SJSA1 (cell line): ENCODE measurements around the gene RUBCNL. TPM values are rescaled to one million over a fixed set of nuclear protein-coding genes. Genes with fewer than 3 reads are reported as not detected.

ENCODE experiments used
- DNase-seq, 2 experiments: peaks; one replicate each; pipeline ENCODE4 v3.0.0-alpha.2; 2015 to 2020; ENCODE audit warnings: low spot score in 2 of 2, low read depth in 1 of 2
- H3K27ac ChIP-seq: fragments of 250-450 bp; sonication (Bioruptor Pico); 2 replicates; pipeline ENCODE4 v1.5.1; 2020; ENCODE audit warnings: mild to moderate bottlenecking, moderate library complexity
- H3K27me3 ChIP-seq: fragments of 250-450 bp; sonication (Bioruptor Pico); replicated peaks from 2 replicates; pipeline ENCODE4 v1.5.1; 2020; ENCODE audit warnings: mild to moderate bottlenecking, moderate library complexity
- H3K36me3 ChIP-seq: fragments of 250-450 bp; sonication (Bioruptor Pico); 2 replicates; pipeline ENCODE4 v1.5.1; 2020; ENCODE audit warnings: mild to moderate bottlenecking
- H3K4me1 ChIP-seq: fragments of 250-450 bp; sonication (Bioruptor Pico); replicated peaks from 2 replicates; pipeline ENCODE4 v1.6.1; 2021; ENCODE audit warnings: mild to moderate bottlenecking
- H3K4me3 ChIP-seq: fragments of 250-450 bp; sonication (Bioruptor Pico); 2 replicates; pipeline ENCODE4 v1.5.1; 2020; ENCODE audit warnings: mild to moderate bottlenecking
- H3K9me3 ChIP-seq: fragments of 250-450 bp; sonication (Bioruptor Pico); replicated peaks from 2 replicates; pipeline ENCODE4 v1.5.1; 2020; ENCODE audit warnings: mild to moderate bottlenecking
- total RNA-seq: library from RNA; depleted of rRNA; stranded (reverse); fragments of >200 nt; shearing (Covaris generic); gene quantifications from 2 replicates; pipeline ENCODE4 v1.2.3, GENCODE V29; 2014

RUBCNL gene
- total RNA-seq, 1 experiment from 2014 or later = 0.21 TPM

- H3K27ac ChIP-seq = no peak overlapping the region
- H3K27me3 ChIP-seq = no peaks in the 10 kb centered on the region
- no peaks in the 10 kb centered on the region for H3K36me3 ChIP-seq
- no peak for DNase-seq
- peaks cover 13% of the 10 kb centered on the region for H3K4me1 ChIP-seq
- no peak overlapping the region for H3K4me3 ChIP-seq
- no peaks in the 10 kb centered on the region for H3K9me3 ChIP-seq
Observed at GRCh38 chr13:46360604-46361003, 26.4 kb downstream of the RUBCNL start.

DNA sequence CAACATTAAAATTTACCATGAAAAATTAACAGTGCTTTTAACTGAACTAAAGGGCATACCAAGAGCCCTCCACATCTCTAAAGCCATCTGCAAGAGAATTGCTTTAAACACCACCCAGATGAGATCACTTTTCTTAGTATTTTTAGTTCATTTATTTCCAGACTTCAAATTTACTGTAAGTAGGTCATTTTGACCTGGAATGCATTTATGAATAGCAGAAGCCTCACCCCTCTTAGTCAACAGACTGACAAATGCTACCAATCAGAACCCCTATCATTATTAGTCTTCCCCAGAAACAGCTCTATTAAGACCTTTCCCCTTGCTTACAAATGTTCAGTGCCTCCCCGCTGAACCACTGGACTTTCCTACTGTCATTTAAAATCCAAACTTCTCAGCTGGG is 27.3 kb downstream of the RUBCNL start:
- H3K27me3 ChIP-seq = no peaks in the 10 kb centered on the region
- no peaks in the 10 kb centered on the region for H3K9me3 ChIP-seq
- no peak overlapping the region for H3K4me3 ChIP-seq
- H3K36me3 ChIP-seq = no peaks in the 10 kb centered on the region
- no peak for DNase-seq
- peaks cover 20% of the 10 kb centered on the region for H3K4me1 ChIP-seq
- no peak overlapping the region for H3K27ac ChIP-seq

GRCh38 chr13:46355901-46356590 is 31.0 kb downstream of the RUBCNL start:
- no peaks in the 10 kb centered on the region for H3K36me3 ChIP-seq
- H3K4me1 ChIP-seq = peaks cover 16% of the 10 kb centered on the region
- no peak for DNase-seq
- H3K9me3 ChIP-seq = peaks cover 6% of the 10 kb centered on the region; the same call in 1 of the 2 replicates
- H3K27me3 ChIP-seq = no peaks in the 10 kb centered on the region
- H3K4me3 ChIP-seq = no peak overlapping the region
- H3K27ac ChIP-seq = peak overlapping the region; percentile 78

- H3K27ac ChIP-seq = peak overlapping the region; percentile 78
- no peaks in the 10 kb centered on the region for H3K27me3 ChIP-seq
- DNase-seq = peak in 1 of 2 experiments; percentile 53
- peaks cover 16% of the 10 kb centered on the region for H3K4me1 ChIP-seq
- no peak overlapping the region for H3K4me3 ChIP-seq
- no peaks in the 10 kb centered on the region for H3K36me3 ChIP-seq
- peaks cover 6% of the 10 kb centered on the region; the same call in 1 of the 2 replicates for H3K9me3 ChIP-seq
Observed at GRCh38 chr13:46355088-46355468, 32.0 kb downstream of the RUBCNL start.

DNA sequence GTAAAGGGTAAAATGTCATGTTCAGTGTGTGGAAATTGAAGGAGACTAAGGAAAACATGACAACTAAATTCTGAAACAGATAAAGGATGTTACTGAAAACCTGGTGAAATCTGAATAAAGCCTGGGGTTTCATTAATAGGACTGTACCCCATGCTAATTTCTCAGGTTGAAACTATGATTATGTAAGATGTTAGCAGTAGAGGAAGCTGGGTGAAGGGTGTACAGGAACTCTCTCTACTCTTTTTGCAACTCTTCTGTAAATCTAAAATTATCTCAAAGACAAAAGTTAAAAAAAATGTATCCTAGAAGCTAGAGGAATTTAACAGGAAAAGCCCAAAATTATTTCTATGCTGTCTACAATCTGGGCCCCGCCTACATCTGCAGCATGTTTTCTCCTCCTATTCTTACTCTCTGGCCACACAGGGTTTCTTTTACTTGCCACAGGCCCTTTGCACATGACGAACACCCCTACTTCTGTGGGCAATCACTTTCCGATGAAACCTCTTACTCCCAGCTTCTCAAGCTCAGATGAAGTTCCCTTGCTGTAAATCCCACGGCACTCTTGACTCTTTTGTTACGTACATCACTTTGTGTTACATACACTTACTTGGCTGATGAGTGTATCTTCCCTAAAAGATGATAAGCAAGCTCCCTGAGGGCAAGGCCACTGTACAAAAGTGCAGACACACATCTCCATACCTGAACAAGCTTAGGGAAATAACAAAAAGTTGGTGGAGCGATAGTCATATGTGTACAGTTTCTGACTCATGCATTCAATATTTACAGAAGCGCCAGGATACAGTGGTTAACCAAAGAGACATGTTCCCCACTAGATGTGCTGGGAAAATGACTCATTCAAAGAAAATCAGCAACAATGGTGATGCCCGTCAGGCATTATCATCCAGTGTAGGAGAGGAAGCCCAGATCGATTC is 32.6 kb downstream of the RUBCNL start:
- Histone ChIP-seq H3K36me3 (no peaks in the 10 kb centered on the region), H3K27ac (peak overlapping the region; percentile 78), H3K9me3 (peaks cover 6% of the 10 kb centered on the region; the same call in 1 of the 2 replicates), H3K4me1 (peaks cover 16% of the 10 kb centered on the region), H3K4me3 (no peak overlapping the region), H3K27me3 (no peaks in the 10 kb centered on the region)
- DNase-seq = peak; percentile 56 to 89

DNA sequence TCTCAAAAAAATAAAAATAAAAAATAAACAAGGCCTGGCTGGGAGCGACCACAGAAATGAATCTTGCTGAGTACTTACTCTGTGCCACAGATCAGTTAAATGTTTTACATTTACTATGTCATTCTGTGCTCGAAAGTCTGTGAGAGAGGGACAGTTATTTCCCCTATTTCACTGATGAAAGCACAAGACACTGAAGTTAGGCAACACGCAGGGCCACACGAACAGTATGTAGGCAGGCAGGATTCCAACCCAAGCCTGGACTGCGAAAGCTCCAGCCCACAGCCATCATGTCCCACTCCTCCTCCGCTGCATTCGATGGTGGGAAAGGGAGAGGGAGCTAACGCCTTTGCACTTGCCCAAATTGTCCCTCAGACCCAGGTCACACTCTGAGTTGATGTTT is 34.2 kb downstream of the RUBCNL start:
- Histone ChIP-seq H3K27me3 (no peaks in the 10 kb centered on the region), H3K36me3 (no peaks in the 10 kb centered on the region), H3K4me1 (peaks cover 16% of the 10 kb centered on the region), H3K4me3 (no peak overlapping the region), H3K9me3 (peaks cover 6% of the 10 kb centered on the region; the same call in 1 of the 2 replicates), H3K27ac (no peak overlapping the region)
- no peak for DNase-seq

GRCh38 chr13:46350003-46350402 is 37.0 kb downstream of the RUBCNL start:
- DNase-seq = no peak
- Histone ChIP-seq H3K27ac (no peak overlapping the region), H3K4me1 (peaks cover 4% of the 10 kb centered on the region), H3K27me3 (no peaks in the 10 kb centered on the region), H3K4me3 (no peak overlapping the region), H3K9me3 (peaks cover 6% of the 10 kb centered on the region; the same call in 1 of the 2 replicates), H3K36me3 (no peaks in the 10 kb centered on the region)

GRCh38 chr13:46348961-46349360 is 38.1 kb downstream of the RUBCNL start:
- Histone ChIP-seq H3K9me3 (peaks cover 3% of the 10 kb centered on the region; the same call in 1 of the 2 replicates), H3K27me3 (no peaks in the 10 kb centered on the region), H3K27ac (no peak overlapping the region), H3K4me1 (no peaks in the 10 kb centered on the region), H3K4me3 (no peak overlapping the region), H3K36me3 (no peaks in the 10 kb centered on the region)
- DNase-seq = no peak

GRCh38 chr13:46347277-46347676 is 39.8 kb downstream of the RUBCNL start:
- no peaks in the 10 kb centered on the region for H3K27me3 ChIP-seq
- H3K4me3 ChIP-seq = no peak overlapping the region
- H3K9me3 ChIP-seq = no peaks in the 10 kb centered on the region
- no peak for DNase-seq
- no peaks in the 10 kb centered on the region for H3K4me1 ChIP-seq
- no peaks in the 10 kb centered on the region for H3K36me3 ChIP-seq
- H3K27ac ChIP-seq = no peak overlapping the region

DNA sequence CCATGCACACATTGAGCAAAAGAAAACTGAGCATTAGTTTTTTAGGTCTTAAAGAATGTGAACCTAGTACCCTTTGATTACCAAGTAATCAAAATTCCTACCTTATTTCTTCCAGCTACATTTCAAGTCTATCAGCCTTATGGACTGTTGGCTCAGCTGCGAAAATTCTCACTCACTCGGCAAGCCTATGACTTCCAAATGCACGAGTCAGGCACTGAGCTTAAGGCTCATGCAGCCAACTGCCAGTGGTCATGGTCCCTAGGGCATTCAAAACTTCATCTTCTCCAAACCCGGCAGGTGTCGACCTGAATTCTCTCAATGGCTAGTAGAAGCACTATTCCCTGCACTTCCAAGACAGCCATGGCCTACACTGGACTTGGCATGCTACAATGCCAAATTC is 41.2 kb downstream of the RUBCNL start:
- H3K4me3 ChIP-seq = no peak overlapping the region
- H3K4me1 ChIP-seq = peaks cover 3% of the 10 kb centered on the region; the same call in 1 of the 2 replicates
- H3K9me3 ChIP-seq = no peaks in the 10 kb centered on the region
- H3K27me3 ChIP-seq = no peaks in the 10 kb centered on the region
- no peak for DNase-seq
- no peaks in the 10 kb centered on the region for H3K36me3 ChIP-seq
- H3K27ac ChIP-seq = no peak overlapping the region

DNA sequence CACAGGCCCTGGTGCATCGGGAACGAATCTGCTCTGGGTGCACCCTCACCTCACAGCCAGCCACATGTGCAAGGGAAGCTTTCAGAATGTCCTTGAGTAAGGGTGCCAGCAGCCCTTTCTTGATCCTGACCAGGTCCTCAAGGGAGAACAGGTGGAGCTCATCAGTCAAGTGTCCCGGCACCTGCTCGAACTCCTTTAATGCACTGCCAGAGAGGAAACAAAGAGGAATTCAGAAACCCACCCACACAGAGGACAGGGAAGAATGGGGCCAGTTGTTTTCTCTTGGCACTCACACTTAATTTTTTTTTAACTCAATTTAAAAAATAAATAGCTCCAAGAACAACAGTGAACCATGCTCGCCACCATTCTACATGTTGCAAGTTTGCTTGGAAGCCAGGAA is 41.7 kb downstream of the RUBCNL start:
- Histone ChIP-seq H3K4me1 (peaks cover 4% of the 10 kb centered on the region; the same call in 1 of the 2 replicates), H3K36me3 (no peaks in the 10 kb centered on the region), H3K9me3 (no peaks in the 10 kb centered on the region), H3K4me3 (no peak overlapping the region), H3K27me3 (no peaks in the 10 kb centered on the region), H3K27ac (no peak overlapping the region)
- no peak for DNase-seq

DNA sequence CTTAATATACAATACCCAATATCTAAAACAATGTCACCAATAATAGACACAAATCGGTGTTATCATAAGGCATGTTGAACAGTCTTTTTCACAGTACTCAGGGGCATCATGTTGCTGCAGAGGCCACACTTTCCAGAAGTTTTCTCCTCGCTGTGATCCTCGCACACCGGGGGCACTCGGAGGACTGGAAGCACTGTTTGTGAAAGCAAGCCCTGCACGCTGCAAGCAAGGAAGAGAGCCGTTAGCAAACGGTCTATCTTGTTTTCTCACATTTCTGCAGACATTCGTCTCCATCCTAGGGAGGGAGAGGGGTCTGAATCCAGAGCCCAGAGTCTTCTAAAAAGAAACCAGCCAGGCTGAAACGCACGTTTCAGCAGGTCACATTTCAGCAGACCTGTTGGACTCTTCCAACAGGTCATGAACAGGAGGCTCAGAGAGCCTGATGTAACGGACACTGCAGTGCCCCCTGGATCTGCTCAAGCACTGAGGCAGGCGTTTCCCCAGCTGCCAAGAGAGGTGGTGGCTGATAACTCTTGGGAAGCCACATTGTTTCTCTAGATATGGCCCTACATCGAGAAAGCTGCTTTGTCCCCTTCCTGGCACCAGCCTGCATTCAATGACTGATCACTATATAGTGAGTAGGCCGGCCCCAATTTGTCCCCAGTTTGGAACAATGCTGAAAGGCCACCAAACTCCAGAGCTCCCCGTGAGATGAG is 43.6 kb downstream of the RUBCNL start:
- H3K4me3 ChIP-seq = no peak overlapping the region
- peaks cover 15% of the 10 kb centered on the region for H3K4me1 ChIP-seq
- DNase-seq = no peak
- H3K9me3 ChIP-seq = no peaks in the 10 kb centered on the region
- no peaks in the 10 kb centered on the region for H3K27me3 ChIP-seq
- H3K27ac ChIP-seq = no peak overlapping the region
- H3K36me3 ChIP-seq = no peaks in the 10 kb centered on the region

- Histone ChIP-seq H3K36me3 (no peaks in the 10 kb centered on the region), H3K9me3 (no peaks in the 10 kb centered on the region), H3K4me1 (peaks cover 15% of the 10 kb centered on the region), H3K4me3 (no peak overlapping the region), H3K27me3 (no peaks in the 10 kb centered on the region), H3K27ac (no peak overlapping the region)
- DNase-seq = no peak
Observed at GRCh38 chr13:46342538-46342937, 44.5 kb downstream of the RUBCNL start.
